Esophagus muscularis mucosa (tissue), 4 donors: ENCODE data around the gene TMEM132E. TPM values are rescaled to one million over a fixed set of nuclear protein-coding genes. Genes with fewer than 3 reads are reported as not detected.

ENCODE experiments used
- DNase-seq: peaks from one replicate; pipeline ENCODE4 v3.0.0-alpha.2; 2017; ENCODE audit errors: extremely low spot score
- H3K27ac ChIP-seq, 4 donors: fragments of 200-600 bp; sonication (generic); replicated peaks in 1 of 4; 1 replicate in 3 of 4; 2 replicates in 1 of 4; pipeline ENCODE4 v1.5.1; 2016 to 2019; ENCODE audit warnings: mild to moderate bottlenecking in 1 of 4
- H3K27me3 ChIP-seq, 4 donors: fragments of 200-600 bp; sonication (generic); one replicate each; pipeline versions ENCODE4 v1.5.1 to v1.6.0; 2016 to 2019
- H3K36me3 ChIP-seq, 4 donors: fragments of 200-600 bp; sonication (generic); one replicate each; pipeline ENCODE4 v1.5.1; 2016 to 2019
- H3K4me1 ChIP-seq, 4 donors: fragments of 200-600 bp; sonication (generic); one replicate each; pipeline ENCODE4 v1.5.1; 2016 to 2019
- H3K4me3 ChIP-seq, 4 donors: fragments of 200-600 bp; sonication (generic); 1 replicate in 2 of 4; 2 replicates in 2 of 4; pipeline ENCODE4 v1.5.1; 2016 to 2019; ENCODE audit warnings: mild to moderate bottlenecking in 4 of 4, moderate library complexity in 1 of 4
- H3K9me3 ChIP-seq, 4 donors: fragments of 200-600 bp; sonication (generic); 1 replicate in 3 of 4; 2 replicates in 1 of 4; pipeline ENCODE4 v1.5.1; 2016 to 2019
- EP300 ChIP-seq: sonication (generic); formaldehyde crosslinking; IDR thresholded peaks from one replicate; pipeline ENCODE4 v1.6.1; 2017; ENCODE audit warnings: antibody characterized with exemption
- POLR2A ChIP-seq: fragments of 450-650 bp; IDR thresholded peaks from one replicate; pipeline ENCODE4 v1.6.1; 2017; ENCODE audit warnings: antibody characterized with exemption, moderate library complexity, mild to moderate bottlenecking, low read depth
- POLR2AphosphoS5 ChIP-seq, 2 donors: sonication (generic); formaldehyde crosslinking; IDR thresholded peaks; one replicate each; pipeline ENCODE4 v1.6.1; 2017; ENCODE audit warnings: antibody characterized with exemption in 2 of 2
- WGBS: methylation state at CpG from one replicate; pipeline ENCODE4 v1.1.5; 2018; 5-methylcytosine and 5-hydroxymethylcytosine counted together
- intact Hi-C: fragments of 100-400 bp; cut with DNase I; formaldehyde crosslinking; loops from one replicate; pipeline ENCODE4 v1.15.1; 2023
- total RNA-seq, 4 donors: library from RNA; depleted of rRNA; stranded (reverse); fragments of >200 nt; gene quantifications; one replicate each; pipeline versions ENCODE4 v1.1.0 to v1.2.1, GENCODE V29; 2016
- TF ChIP-seq, protein P1 (sequence below), 3 experiments: fragments of 200-600 bp in 2 of 3; fragments of 450-650 bp in 1 of 3; sonication (generic) in 2 of 3; IDR thresholded peaks; one replicate each; pipeline ENCODE4 v1.5.1; 2017 to 2019; ENCODE audit warnings: antibody characterized with exemption in 3 of 3, mild to moderate bottlenecking in 2 of 3, moderate library complexity in 1 of 3

The TMEM132E gene
- total RNA-seq, 4 donors from 2014 or later, result under 0.01 to 0.06 TPM; not detected in 2

DNA sequence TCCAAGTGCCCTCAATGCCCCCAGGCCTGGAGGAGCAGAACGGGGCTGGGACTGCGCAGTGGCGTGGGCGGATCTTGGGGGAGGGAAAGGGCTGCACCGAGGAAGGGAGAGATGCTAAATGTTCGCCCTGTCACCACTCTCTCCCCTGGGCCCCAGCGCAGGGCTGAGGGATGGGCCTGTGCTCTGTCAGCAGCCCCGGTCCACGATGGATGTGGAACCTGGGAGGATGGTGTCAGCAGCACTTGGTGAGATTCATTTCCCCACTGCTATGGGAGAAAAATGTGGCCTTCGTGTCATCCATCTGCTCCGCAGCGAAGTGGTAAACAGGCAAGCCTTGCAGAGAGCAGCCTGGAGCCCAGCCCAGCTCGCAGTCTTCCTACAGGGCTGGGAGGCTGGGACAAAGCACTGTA, 72.0 kb downstream of the TMEM132E start:
- Histone ChIP-seq H3K4me3 (no peak overlapping the region), H3K9me3 (no peaks in the 10 kb centered on the region), H3K27ac (no peak overlapping the region), H3K36me3 (no peaks in the 10 kb centered on the region), H3K27me3 (peaks cover 0 to 49% (median 0%) of the 10 kb centered on the region in 4 donors), H3K4me1 (no peaks in the 10 kb centered on the region)
- intact Hi-C loops, result no loop called here
- TF ChIP-seq EP300, result no peak
- TF ChIP-seq POLR2A, result no peak
- TF ChIP-seq, protein P1, sequence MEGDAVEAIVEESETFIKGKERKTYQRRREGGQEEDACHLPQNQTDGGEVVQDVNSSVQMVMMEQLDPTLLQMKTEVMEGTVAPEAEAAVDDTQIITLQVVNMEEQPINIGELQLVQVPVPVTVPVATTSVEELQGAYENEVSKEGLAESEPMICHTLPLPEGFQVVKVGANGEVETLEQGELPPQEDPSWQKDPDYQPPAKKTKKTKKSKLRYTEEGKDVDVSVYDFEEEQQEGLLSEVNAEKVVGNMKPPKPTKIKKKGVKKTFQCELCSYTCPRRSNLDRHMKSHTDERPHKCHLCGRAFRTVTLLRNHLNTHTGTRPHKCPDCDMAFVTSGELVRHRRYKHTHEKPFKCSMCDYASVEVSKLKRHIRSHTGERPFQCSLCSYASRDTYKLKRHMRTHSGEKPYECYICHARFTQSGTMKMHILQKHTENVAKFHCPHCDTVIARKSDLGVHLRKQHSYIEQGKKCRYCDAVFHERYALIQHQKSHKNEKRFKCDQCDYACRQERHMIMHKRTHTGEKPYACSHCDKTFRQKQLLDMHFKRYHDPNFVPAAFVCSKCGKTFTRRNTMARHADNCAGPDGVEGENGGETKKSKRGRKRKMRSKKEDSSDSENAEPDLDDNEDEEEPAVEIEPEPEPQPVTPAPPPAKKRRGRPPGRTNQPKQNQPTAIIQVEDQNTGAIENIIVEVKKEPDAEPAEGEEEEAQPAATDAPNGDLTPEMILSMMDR (IDR thresholded peaks at IDR 0.05), result no peak
- TF ChIP-seq POLR2AphosphoS5 (IDR thresholded peaks at IDR 0.05), result no peak
- no peak for DNase-seq
- 53% methylated on average over 4 of the region's 13 CpGs for WGBS

DNA sequence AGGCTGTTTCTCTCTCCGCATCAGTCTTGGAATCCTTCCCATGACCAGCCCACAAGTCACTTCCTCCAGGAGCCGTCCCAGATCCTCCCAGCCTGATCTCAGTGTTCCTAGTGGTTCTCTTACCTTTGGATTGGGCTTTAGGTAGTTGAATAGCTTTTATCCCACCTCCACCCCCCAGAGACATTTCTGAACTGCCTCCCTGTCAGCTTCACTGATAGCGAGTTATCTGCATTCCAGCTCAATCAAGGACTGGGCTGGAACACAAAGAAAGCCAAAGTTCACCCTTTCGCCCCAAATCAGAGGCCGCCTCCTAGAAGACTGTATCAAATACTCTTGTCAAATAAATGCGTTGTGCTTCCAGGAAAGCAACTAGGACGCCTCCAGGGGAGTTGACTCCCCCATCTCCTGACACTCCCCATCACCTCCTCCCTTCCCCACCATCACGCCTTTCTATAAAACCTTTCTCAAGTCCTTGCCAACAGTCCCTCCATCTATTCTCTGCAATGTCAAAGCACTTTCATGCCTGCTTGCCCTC, 72.7 kb downstream of the TMEM132E start:
- Histone ChIP-seq H3K27me3 (peaks cover 0 to 49% (median 0%) of the 10 kb centered on the region in 4 donors), H3K36me3 (no peaks in the 10 kb centered on the region), H3K4me3 (no peak overlapping the region), H3K4me1 (no peaks in the 10 kb centered on the region), H3K9me3 (no peaks in the 10 kb centered on the region), H3K27ac (no peak overlapping the region)
- intact Hi-C loops, result no loop called here
- TF ChIP-seq, protein P1 (IDR thresholded peaks at IDR 0.05), result no peak
- TF ChIP-seq POLR2A, result no peak
- TF ChIP-seq POLR2AphosphoS5 (IDR thresholded peaks at IDR 0.05), result no peak
- no peak for TF ChIP-seq EP300
- DNase-seq, result no peak
- WGBS, result 55% methylated on average over 8 of the region's 8 CpGs

DNA sequence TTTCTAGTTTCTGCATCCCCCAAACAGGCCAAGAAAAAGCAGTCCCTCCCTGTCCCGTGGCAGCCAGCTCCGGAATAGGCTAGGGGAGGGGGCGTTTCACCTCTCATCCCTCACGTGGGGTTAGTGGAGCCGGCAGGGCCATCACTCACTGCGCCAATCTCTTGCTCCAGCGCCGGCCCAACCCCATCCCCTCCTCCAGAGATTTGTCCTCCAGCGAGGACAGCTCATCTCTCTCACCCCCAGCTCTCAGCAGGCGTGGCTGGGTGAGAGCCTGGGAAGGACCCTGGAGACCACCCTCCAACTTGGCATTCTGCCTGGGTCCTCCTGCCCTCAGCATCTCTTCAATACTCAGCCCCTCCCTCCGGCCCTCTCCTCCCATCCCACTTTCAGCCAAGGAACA, 74.1 kb downstream of the TMEM132E start:
- H3K9me3 ChIP-seq, result no peaks in the 10 kb centered on the region
- TF ChIP-seq POLR2A (no peak), EP300 (no peak), POLR2AphosphoS5 (IDR thresholded peaks at IDR 0.05) (no peak)
- TF ChIP-seq, protein P1 (IDR thresholded peaks at IDR 0.05), result no peak
- no peaks in the 10 kb centered on the region for H3K4me1 ChIP-seq
- no peaks in the 10 kb centered on the region for H3K36me3 ChIP-seq
- WGBS, result 34% methylated on average over 8 of the region's 11 CpGs
- peaks cover 0 to 47% (median 0%) of the 10 kb centered on the region in 4 donors for H3K27me3 ChIP-seq
- no peak overlapping the region for H3K27ac ChIP-seq
- DNase-seq, result no peak
- intact Hi-C loops, result no loop called here
- no peak overlapping the region for H3K4me3 ChIP-seq

DNA sequence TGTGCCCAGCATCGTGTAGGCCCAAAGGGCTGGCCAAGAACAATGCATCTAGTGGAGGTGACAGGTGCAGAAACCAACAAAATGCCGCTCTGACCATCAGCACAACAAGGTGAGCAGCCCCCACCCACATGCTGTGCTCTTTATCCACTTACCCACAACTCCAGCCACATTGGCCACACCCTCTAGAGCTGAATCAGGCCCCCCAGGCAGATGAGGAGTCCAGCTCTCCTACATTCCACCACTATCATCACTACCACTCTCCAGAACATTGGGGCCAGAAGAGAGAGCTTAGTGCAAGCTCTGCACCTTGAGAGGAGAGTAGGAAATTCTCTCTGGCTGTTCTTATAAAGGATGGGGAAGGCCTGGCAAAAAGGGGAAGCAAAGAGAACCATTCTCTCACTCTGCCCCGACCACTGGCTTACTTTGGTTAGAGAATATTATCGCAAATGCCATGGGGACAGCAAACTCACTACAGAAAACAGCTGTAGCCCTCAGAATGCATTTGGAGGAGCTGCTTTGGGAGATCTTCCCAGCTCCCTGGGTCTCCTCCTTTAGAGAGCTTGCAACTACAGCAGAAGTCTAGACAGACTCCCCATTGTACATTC, 75.0 kb downstream of the TMEM132E start:
- DNase-seq, result no peak
- Histone ChIP-seq H3K9me3 (no peaks in the 10 kb centered on the region), H3K4me3 (no peak overlapping the region), H3K36me3 (no peaks in the 10 kb centered on the region), H3K27me3 (peaks cover 0 to 38% (median 0%) of the 10 kb centered on the region in 4 donors), H3K4me1 (no peaks in the 10 kb centered on the region), H3K27ac (no peak overlapping the region)
- intact Hi-C loops, result no loop called here
- TF ChIP-seq, protein P1 (IDR thresholded peaks at IDR 0.05), result no peak
- TF ChIP-seq POLR2A, result no peak
- WGBS, result 75% methylated on average over 4 of the region's 4 CpGs

DNA sequence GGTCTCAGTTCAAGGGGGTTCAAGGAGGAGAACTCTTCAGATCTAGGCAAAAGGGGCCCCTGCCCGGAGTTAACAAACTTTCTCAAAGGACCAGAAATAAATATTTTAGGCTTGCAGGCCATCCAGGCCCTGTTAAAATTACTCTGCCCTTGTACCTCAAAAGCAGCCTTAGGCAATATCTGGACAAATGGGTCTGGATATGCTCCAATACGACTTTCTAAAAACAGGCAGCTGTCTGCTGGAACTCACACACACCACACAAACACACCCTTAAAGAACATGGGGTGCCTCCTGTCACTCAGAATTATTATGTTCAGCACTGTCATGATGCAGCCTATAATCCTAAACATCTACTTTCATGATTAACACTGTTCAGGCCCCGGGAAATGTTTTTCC, 75.5 kb downstream of the TMEM132E start:
- H3K4me1 ChIP-seq, result no peaks in the 10 kb centered on the region
- no peaks in the 10 kb centered on the region for H3K9me3 ChIP-seq
- peaks cover 0 to 38% (median 0%) of the 10 kb centered on the region in 4 donors for H3K27me3 ChIP-seq
- intact Hi-C loops, result no loop called here
- H3K4me3 ChIP-seq, result no peak overlapping the region
- H3K27ac ChIP-seq, result no peak overlapping the region
- WGBS, result 60% methylated on average over 3 of the region's 3 CpGs
- TF ChIP-seq POLR2A, result no peak
- TF ChIP-seq POLR2AphosphoS5 (IDR thresholded peaks at IDR 0.05), result no peak
- TF ChIP-seq EP300, result no peak
- TF ChIP-seq, protein P1 (IDR thresholded peaks at IDR 0.05), result no peak
- no peak for DNase-seq
- H3K36me3 ChIP-seq, result no peaks in the 10 kb centered on the region
